Medulla oblongata (tissue), 1 donor: Measurements from ENCODE around the gene NHSL2.

Experiments
- DNase-seq: peaks from one replicate; pipeline ENCODE4 v3.0.0-alpha.2; 2015; ENCODE audit errors: extremely low spot score

NHSL2 gene

DNA sequence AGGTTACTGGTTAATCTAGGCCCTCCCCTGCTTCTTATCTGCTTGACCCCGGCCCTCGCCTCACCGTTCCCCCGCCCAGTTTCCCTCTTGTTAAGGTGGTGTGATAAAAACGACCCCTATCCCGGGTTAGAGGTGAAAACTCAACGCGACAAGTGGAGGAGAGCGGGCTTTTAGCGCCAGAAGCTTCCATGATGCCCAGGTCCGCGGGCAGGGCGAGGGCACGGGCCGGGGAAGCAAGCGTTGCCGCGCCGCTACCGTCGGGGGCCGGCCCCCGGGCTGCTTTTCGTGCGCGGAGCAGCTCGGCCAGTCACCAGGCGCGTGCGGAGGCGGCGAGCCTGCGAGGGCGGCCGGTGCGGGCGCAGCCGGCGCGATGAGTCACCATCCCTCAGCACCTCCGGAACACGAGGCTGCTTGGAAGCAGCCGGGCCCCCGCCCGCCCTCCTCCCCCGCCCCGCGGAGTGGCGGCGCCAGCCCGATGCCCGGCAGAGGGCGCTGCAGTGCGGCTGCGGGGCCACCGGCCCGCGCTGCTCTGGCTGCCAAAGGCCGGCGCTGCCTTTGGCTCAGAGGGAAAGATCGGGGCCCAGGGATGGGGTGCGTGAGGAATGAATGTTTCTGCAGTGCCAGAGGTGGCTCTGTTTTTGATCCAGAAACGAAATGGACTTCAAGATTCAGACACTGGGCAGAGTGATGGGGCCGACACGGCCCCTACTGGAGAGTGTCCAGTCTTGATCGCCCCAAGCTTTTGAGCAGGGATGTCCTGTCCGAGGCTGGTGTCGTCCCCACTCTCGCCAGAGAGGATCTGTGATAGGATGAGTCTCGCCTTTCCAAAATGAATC is 107.8 kb downstream of the NHSL2 start:
- DNase-seq, result peak; percentile 72

DNA sequence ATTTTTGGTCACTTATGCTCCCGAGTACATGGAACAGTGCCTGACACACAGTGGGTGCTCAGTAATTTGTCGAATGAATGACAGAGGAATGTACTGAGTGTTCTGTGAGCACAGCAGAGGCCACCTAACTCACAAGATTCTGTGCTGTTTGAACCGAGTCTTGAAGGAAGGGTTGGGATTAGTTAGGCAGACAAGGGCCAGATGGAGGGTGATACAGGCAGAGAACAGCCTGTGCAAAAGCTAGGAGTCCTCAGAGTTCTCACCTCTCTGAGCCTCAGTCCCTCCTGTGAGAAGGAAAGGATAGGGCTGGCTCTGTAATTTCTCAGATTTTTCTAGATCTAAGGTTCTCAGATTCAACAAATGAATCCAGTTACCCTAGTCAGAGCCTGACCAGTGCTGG is 108.8 kb downstream of the NHSL2 start:
- no peak for DNase-seq

DNA sequence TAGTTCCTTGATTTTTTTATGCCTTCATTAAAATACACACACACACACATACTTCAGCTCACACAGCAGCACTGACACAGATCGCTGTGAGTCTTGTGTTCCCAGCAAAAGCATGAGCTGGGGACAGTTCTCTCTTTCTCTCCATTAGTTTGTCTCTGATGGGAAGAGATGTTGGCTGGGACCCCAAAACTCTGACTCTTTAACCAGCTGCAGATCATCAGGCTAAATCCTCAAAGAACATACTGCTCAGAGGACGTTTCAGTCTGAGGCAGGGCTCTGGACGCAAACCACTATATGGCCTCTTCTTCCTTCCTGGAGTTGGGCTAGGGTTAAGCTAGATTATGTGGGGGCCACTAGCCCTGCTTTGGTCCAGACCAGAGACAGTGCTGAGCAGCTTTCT is 109.6 kb downstream of the NHSL2 start:
- no peak for DNase-seq

DNA sequence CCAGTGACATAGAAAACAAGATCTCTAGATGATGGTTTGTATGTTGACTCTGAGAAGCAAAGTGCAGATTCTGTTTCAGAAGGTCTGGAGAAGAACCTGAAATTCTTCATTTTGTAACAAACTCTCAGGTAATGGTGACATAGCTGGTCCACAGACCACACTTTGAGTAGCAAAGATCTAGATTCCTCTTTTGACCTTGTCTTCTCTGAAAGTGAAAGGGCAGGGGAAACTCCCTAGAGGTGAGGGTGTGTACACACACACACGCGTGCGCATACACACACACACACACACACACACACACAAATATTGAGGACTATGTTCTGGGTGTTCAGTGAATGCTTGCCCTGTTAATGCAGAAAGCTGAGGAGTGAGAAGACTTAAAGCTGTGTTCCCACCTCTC is 110.1 kb downstream of the NHSL2 start:
- no peak for DNase-seq

DNA sequence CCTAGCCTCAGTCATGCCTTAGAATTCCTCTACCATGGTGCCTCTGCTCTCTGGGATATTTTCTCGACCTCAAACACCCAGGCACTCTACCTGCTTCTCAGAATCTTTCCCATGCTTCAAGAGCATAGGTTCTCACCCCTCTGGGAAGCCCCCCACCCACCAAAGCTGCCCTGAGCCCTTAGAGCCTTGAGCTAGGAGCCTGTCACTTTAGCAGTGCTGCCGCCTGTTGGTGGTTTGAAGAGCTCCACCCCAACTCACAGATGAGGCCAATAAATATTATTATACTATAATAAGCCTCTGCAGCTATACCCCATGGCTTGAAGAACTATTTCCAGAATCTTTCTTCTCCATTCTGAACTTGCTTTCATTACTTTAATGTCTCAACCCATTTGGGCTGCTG is 111.3 kb downstream of the NHSL2 start:
- no peak for DNase-seq

DNA sequence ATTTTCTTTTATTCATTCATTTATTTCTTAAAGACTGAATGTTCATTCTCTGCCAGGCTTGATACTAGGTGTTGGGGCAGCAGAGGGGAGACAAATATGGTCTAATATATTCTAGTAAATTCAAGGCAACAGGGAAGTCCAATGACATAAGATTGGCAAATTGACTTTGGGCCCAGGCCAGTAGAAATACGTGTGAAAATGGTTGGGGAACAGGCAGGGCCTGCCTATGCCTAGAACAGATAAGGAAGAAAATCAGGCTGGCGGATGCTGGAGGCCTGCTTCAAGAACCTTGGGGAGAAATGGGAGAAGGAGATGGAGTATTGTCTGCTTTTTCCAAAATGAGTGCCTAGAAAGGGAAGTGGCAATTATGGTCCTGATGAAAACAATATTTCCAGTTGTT is 112.4 kb downstream of the NHSL2 start:
- DNase-seq, result no peak

DNA sequence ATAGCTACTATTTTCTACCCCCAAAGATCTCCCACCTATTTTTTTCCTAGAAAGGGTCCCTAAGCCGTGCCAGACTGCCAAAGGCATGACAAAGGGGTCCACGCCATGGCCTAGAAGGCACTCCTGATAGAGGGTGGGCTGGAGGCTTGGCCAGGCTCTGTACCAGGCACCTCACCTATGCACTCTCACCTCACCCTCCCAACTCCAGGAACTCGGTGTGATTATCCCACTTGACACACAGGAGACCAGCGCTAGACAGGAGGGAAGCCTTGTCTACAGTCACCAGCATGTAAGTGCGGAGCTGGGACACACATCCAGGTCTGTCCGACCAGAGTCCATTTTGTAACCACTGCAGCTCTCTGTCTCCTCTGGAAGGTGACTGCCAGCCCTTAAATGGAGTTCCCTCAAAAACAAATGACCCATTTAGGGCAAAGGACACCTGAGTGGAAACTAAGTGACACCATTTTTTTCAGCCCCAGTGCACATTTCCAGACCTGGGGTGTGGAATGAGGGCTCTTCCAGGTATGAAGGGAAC is 114.7 kb downstream of the NHSL2 start:
- no peak for DNase-seq

DNA sequence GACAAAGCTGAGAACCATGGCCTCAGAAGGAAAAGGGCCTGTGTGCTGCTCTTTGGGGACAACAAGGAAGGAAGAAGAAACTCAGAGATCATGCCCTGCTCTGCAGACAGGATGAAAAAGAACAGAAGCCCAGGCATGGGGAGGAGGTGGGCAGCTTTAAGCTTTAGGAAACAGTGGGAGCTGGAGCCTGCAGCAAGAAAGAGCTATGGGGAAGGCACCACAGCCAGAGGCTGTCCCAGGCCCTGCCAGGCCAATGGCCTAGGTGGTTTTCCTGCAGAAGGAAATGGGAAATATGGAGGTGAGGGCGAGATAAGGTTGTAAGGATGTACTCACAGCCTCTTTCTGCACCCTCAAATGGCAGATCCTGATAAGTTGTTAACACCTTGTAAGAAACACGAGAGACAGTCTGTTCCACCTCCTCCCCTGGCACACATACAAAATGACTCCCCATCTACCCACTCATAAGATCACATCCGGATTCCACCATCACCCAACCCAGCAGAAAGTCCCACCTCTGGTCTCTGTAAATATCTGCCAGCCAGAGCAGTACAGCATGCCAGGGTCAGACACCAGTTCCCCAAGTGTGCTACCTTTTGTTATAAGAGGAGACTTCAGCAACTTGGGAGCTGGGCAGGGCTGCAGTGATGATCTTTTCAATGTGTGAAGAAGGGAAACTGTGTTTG is 115.8 kb downstream of the NHSL2 start:
- no peak for DNase-seq

DNA sequence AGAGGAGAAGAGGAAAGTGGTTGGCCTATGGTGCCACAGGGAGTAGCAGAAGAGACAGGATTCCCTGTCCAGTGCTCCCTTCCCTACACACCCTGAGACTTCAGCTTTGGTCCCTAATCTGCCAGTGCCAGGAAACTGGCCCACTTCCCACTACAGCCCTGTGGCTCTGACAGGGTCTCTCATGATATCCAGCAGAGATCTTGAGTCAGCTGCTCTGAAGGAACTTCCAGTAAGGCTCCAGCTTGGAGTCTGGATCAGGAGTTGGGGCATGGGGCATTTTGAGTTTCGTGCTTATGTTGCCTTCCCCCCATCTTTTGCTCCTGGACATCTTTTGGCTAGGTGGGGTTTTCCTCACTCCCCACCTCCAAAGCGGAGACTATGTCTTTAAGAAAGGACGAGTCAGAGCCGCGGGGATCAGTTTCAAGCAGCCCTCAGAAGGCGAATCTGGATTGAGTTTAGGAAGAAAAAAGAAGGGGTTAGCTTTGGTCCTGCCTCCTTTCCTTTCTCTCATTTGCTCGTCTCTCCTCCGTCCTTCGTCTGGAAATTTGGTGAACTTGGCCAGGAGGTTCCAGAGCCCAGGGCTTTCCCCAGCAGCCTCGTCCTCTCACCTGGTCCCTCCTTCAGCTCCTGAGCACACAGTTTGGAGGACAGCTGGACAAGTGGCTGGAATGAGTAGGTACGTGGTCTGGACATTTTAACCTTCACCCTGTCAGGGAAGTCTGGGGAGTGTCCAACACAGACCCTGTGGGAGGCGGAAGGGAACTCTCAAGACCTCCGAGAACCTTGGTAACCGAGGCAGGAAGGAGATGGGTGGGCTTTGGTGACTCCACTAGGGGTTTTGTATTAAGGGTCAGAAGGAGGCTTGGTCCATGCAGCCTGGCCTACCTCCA is 116.6 kb downstream of the NHSL2 start:
- no peak for DNase-seq

DNA sequence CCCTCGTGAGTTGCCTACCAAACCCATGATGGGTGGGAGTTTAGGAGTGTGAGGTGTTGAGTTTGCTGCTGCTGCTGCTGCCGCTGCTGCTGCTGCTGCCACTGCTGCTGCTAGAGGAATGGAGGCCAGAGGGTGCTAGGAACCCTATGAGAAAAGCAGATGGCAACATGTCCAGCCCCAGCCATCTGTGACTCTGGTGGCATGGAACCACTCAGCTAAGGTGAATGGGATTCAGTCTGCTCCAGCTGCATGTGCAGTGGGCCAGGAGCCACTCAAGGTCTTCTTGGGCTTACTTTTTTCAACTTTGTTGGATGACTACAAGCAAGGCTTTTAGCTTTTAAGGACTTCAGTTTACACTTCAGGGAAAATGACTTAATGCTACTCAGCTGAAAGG is 117.3 kb downstream of the NHSL2 start:
- no peak for DNase-seq

DNA sequence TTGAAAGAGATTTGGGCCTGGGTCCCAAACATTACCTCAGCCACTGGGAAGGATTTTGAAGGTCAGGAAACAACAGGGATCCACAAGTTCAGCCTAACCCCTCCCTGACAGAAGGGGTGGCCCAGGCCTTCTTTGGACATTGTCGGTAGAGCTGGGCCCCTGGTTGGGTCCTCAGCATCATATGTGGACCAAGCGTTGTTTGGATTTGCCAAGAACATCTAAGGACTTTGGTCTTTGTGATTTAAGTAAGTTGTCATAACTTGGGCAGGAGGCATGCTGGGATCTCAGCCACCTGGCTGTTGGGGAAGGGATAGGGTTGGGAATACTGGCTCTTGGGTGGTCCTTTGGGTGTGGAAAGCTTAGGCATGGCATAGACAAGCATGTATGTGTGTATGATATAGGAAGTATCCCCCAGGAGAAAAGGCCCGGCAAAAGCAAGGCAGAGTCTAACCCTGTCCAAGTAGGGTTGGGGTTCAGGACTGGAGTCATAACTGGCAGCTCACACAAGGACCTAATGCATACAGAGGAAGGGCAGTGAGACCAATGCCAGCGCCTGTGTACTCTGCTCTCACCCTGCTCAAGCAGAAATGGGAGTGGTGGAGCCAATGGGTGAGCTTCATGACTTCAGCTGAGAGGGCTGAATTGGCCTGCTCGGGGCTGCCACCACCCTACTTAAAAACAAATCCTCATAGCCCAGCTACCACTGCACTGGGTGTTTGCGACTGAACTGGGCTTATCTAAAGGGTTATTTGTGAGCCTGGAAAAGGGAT is 118.2 kb downstream of the NHSL2 start:
- DNase-seq, result no peak

DNA sequence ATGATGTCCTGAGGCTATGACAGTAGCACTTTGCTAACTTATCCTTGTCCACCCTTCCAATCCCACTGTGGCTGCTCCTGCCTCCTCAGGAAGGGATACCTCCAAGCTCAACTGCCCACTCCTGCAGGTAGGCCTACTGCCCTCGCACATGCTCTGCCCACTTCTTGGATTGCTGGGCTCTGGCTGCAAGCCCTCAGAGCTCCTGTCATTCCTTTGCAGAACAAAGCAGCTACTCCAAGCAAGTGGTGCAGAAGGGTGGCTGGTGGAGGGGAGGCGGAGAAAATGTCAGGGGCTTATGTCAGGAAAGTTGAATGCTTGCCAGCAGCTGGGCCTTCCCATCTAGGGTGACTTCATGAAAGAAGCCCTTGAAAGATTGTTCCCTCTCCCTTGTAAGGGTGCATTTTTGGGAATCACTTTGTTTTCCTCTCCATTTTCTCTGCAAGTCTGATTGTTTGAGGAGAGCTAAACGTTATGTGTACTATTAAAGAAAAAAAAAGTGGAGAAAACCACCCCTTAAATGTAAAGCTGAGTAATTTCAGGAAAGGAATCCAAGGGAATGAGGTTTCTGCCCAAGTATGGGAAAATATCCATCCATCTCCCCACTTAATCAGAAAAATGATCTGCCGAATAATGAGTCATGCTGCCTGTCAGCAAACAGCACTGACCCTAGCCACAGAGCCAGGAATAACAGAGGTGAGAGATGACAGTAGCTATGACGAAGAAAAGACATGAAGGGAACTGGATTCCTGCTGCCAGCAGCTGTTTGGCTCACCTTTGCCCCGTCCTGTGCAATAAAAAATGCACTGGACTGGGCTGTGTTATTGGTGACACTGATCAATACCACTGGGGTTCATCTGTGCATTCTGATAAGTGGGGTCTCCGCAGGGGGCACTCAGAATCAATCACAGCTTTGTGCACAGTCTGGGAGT is 119.1 kb downstream of the NHSL2 start:
- no peak for DNase-seq

DNA sequence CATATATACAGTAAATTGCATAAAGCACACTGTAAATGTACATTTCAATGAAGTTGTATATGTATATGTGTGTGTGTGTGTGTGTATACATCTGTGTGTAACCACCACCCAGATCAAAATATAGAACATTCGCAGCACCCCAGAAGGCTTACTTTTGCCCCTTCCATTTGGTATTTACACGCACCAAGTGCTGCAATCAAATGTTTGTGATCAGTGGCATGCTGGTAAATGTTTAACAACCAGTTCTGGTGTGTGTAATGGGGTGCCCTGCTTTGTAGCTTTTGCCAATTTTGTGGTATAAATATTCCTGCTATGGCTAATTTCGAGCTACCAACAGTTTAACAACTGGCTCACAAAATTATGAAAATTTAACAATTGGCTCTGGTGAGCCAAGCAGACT is 119.8 kb downstream of the NHSL2 start:
- no peak for DNase-seq

DNA sequence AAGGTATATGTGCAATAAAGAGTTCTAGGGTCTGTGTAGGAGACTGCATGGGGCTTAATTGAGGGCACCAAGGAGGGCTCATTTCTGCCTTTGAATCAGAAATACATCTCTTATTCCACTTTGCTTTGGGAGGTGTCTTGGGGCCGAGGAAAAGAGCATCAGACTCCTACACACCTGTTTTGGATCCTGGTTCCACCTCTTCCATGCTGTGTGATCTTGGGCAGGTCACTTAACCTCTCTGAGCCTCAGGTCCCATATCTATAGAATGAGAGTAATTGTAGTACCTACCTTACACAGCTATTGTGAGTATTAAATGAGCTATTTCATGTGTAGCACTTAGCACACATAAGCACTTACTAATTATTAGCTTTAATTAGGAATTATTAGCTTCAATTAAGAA is 120.5 kb downstream of the NHSL2 start:
- DNase-seq, result no peak

DNA sequence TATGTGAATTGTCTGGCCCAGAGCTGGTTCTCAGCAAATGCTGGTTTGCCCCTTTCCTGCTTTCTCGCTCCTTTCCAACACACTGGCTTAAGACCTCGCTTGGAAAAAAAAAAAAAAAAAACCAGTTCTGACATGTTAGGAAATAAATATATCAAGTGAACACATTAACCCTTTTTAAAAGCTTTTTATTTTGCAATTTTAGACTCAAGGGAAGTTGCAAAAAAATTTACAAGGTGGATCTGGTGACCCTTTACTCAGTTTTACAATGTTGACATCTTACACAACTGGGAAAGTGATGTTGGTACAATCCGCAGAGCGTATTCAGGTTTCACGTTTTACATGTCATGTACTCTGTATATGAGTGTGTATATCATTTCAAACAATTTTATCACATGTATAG is 121.0 kb downstream of the NHSL2 start:
- DNase-seq, result no peak

DNA sequence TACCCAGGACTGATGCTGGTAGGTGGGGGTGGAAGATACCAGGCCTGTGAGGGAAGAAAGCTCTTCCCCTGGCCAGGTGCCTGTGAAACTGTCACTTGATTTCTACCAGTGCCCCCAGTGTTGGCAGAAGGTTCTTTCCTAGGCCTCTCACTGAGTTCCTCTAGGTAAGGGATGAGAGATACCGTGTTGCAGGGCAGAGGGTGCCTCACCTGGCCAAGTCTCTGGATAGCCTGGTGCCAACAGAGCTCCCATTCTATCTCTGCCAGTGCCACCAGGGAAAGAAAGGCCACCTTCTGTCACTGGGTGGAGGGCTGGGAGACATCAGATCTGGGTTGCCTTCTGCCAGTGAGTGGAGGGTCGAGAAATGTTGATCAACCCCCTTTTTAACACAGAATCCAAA is 127.0 kb downstream of the NHSL2 start:
- DNase-seq, result no peak

DNA sequence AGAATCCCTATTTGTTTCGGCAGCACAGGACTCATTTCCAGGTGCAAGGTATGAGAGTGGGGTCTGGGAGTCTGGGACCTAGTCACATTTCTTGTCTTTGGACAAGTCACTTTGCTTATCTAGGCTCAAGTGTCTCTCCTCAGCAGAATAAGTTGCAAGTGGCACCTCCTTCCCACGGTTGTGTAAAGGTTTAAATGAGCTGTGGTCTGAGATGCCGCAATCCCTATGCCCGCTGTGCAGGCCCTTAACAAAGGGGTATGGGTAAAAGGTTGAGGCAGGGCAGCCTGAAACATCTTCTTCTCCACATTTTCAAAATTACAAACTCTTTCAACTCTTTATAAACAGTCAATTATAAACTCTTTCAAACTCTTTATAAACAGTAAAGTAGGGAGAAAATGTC is 127.4 kb downstream of the NHSL2 start:
- DNase-seq, result no peak

DNA sequence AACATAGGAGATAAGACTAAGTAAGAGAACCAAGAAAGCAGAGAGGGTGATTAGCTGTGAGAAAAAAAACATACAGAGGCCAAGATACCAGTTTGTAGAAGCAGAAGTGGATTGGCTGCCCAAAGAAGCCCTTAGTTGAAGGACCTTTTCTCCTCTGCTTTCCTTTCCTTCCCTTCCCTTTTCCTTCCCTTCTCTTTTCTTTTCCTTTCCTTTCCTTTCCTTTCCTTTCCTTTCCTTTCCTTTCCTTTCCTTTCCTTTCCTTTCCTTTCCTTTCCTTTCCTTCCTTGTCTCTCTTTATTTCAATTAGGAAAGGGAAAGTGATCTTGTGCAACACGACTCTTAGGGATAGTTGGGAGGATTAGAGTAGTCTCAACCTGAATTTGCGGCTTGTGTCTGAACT is 128.2 kb downstream of the NHSL2 start:
- no peak for DNase-seq

DNA sequence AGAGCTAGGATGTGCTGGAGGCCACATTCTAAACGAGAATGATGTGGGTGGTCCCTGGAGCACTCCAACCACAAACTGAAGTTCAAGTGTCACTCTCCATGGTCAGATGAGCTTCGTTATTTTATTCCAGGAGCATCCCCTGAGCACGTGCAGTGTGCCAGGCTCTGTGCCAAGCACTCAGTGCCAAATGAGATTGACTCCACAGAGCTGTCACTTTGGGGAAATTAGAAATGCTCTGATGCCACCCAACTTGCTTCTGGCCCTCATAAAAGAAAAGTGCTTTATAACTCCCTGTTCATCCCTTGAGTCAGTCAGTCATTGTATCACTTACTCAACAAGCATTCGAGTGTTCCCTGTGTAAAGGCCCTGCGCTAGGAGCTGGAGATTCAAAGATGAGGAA is 129.9 kb downstream of the NHSL2 start:
- DNase-seq, result no peak

DNA sequence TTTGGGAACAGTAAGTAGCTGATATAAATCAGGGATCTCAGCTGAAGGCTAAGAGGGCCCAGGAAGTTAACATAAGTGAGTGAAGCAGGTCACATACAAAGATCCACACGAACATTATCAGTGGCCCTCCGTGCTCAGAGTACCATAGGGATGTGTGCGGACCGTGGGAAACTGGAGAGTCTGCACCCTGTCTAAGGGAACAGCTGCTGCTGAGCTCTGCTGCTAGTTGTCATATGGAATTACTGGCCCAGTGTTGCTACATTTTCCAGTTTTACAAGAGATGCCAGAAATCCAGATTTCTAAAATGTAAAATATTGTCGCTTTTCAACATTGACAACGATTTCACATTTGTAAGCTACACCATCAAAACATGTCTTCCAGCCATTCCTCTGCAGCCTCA is 130.5 kb downstream of the NHSL2 start:
- DNase-seq, result no peak
